WTC11 (cell line): Measurements from ENCODE around the gene CBFA2T3. TPM values are rescaled to one million over a fixed set of nuclear protein-coding genes. Genes with fewer than 3 reads are reported as not detected.

Experiments used
- ATAC-seq: fragments of 200-7000 bp; cut with Tn5 transposase; 2 replicates; pipeline ENCODE4 v1.10.0; 2021; ENCODE audit warnings: mild to moderate bottlenecking, moderate library complexity
- CTCF ChIA-PET: fragments of 300-600 bp; sonication (Branson Sonifier 250); formaldehyde crosslinking; loops from one replicate; lab custom pipeline; 2021; ENCODE audit warnings: antibody characterized with exemption; lab: Charles Lee
- POLR2A ChIA-PET: fragments of 350-600 bp; sonication (Branson Sonifier 250); formaldehyde crosslinking; loops from one replicate; lab custom pipeline; 2021; ENCODE audit warnings: antibody characterized with exemption; lab: Charles Lee
- DNase-seq: peaks from one replicate; pipeline ENCODE4 v3.0.0; 2021; ENCODE audit warnings: low spot score
- H3K27ac Mint-ChIP-seq: 2 replicates; pipeline ENCODE4 v1.8.0; 2021; ENCODE audit warnings: mixed read lengths
- H3K27me3 Mint-ChIP-seq: 2 replicates; pipeline ENCODE4 v1.8.0; 2021; ENCODE audit warnings: low read depth, mild to moderate bottlenecking, moderate library complexity, mixed read lengths
- H3K36me3 Mint-ChIP-seq: 2 replicates; pipeline ENCODE4 v1.8.0; 2021; ENCODE audit warnings: mixed read lengths
- H3K4me1 Mint-ChIP-seq: 2 replicates; pipeline ENCODE4 v1.8.0; 2022; ENCODE audit warnings: mixed read lengths
- H3K4me3 Mint-ChIP-seq: 2 replicates; pipeline ENCODE4 v1.8.0; 2021; ENCODE audit warnings: mild to moderate bottlenecking, moderate library complexity, mixed read lengths
- H3K9me3 Mint-ChIP-seq: 2 replicates; pipeline ENCODE4 v1.8.0; 2021; ENCODE audit warnings: mixed read lengths
- CBFB ChIP-seq: sonication (generic); formaldehyde crosslinking; IDR thresholded peaks from 2 replicates; pipeline ENCODE4 v1.8.1; 2022; ENCODE audit warnings: mild to moderate bottlenecking, low read depth, missing genetic modification reagents
- CREB1 ChIP-seq: sonication (generic); formaldehyde crosslinking; IDR thresholded peaks from 2 replicates; pipeline ENCODE4 v1.8.0; 2023; ENCODE audit warnings: mild to moderate bottlenecking, missing genetic modification reagents
- CTCF ChIP-seq: fragments of 200-600 bp; IDR thresholded peaks from 2 replicates; pipeline ENCODE4 v1.8.0; 2022; ENCODE audit warnings: antibody characterized with exemption
- ERG ChIP-seq: fragments of 250-450 bp; sonication (Bioruptor Pico); IDR thresholded peaks from 2 replicates; pipeline ENCODE4 v1.8.0; 2021; ENCODE audit warnings: mild to moderate bottlenecking
- GRHL2 ChIP-seq: fragments of 250-450 bp; sonication (Bioruptor Pico); IDR thresholded peaks from 2 replicates; pipeline ENCODE4 v1.8.0; 2022; ENCODE audit warnings: mild to moderate bottlenecking, moderate library complexity; ENCODE audit not compliant: insufficient replicate concordance, severe bottlenecking
- HMGA2 ChIP-seq: fragments of 250-450 bp; sonication (Bioruptor Pico); IDR thresholded peaks from 2 replicates; pipeline ENCODE4 v1.4.0; 2021; ENCODE audit warnings: mild to moderate bottlenecking, moderate library complexity
- IRF2 ChIP-seq: sonication (generic); formaldehyde crosslinking; IDR thresholded peaks from 2 replicates; pipeline ENCODE4 v1.8.0; 2022; ENCODE audit warnings: low read depth, missing genetic modification reagents, borderline replicate concordance
- OVOL2 ChIP-seq: fragments of 250-450 bp; sonication (Bioruptor Pico); IDR thresholded peaks from 2 replicates; pipeline ENCODE4 v1.9.0; 2021; ENCODE audit warnings: mild to moderate bottlenecking, borderline replicate concordance
- PRDM15 ChIP-seq: sonication (generic); formaldehyde crosslinking; IDR thresholded peaks from 2 replicates; pipeline ENCODE4 v1.8.0; 2022; ENCODE audit warnings: missing genetic modification reagents
- RORB ChIP-seq: fragments of 250-450 bp; sonication (Bioruptor Pico); IDR thresholded peaks from 2 replicates; pipeline ENCODE4 v1.9.0; 2021; ENCODE audit warnings: mild to moderate bottlenecking
- STAT6 ChIP-seq: sonication (generic); formaldehyde crosslinking; conservative IDR thresholded peaks from 2 replicates; pipeline ENCODE4 v1.8.1; 2023; ENCODE audit warnings: mild to moderate bottlenecking, low read depth, missing genetic modification reagents, moderate library complexity
- TEAD1 ChIP-seq: sonication (generic); formaldehyde crosslinking; IDR thresholded peaks from 2 replicates; pipeline ENCODE4 v1.8.0; 2022; ENCODE audit warnings: mild to moderate bottlenecking, missing genetic modification reagents
- ZNF121 ChIP-seq: sonication (generic); formaldehyde crosslinking; IDR thresholded peaks from 2 replicates; pipeline ENCODE4 v1.8.0; 2023; ENCODE audit warnings: missing genetic modification reagents
- ZNF138 ChIP-seq: sonication (generic); formaldehyde crosslinking; conservative IDR thresholded peaks from 2 replicates; pipeline ENCODE4 v1.8.1; 2022; ENCODE audit warnings: mild to moderate bottlenecking, moderate library complexity, missing genetic modification reagents
- ZNF532 ChIP-seq: fragments of 250-450 bp; sonication (Bioruptor Pico); IDR thresholded peaks from 2 replicates; pipeline ENCODE4 v1.9.0; 2021; ENCODE audit warnings: mild to moderate bottlenecking, borderline replicate concordance
- total RNA-seq: library from RNA; stranded (reverse); gene quantifications from 3 replicates; pipeline ENCODE4 v1.2.3, GENCODE V29; 2021

CBFA2T3 gene
- total RNA-seq, 1 experiment from 2014 or later: 2.6 TPM

GRCh38 chr16:88977812-88978607 is 1.0 kb upstream of the CBFA2T3 start:
- Mint-ChIP-seq H3K4me3 (no peak overlapping the region), H3K36me3 (no peaks in the 10 kb centered on the region), H3K27me3 (no peaks in the 10 kb centered on the region), H3K27ac (no peak overlapping the region), H3K4me1 (0 out of 2 replicates have a peak, but pooled peaks cover 6% of the 10 kb centered on the region), H3K9me3 (no peaks in the 10 kb centered on the region)
- no peak for ATAC-seq
- ChIA-PET POLR2A (no interaction called here), CTCF (interaction anchor here (1.3 kb wide), 1 partner anchor 241 kb away, joined by 3 read pairs; no protein-coding TSS in a partner anchor)
- no peak for DNase-seq
- no peak for TF ChIP-seq RORB (CRISPR knock-in tag)
- no peak for TF ChIP-seq CREB1 (CRISPR knock-in tag)
- no peak for TF ChIP-seq HMGA2 (CRISPR knock-in tag)
- no peak for TF ChIP-seq ZNF121
- no peak for TF ChIP-seq STAT6 (CRISPR knock-in tag)
- no peak for TF ChIP-seq CTCF
- TF ChIP-seq IRF2 (CRISPR knock-in tag): no peak
- TF ChIP-seq TEAD1 (CRISPR knock-in tag): no peak
- TF ChIP-seq ZNF138 (CRISPR knock-in tag): no peak
- TF ChIP-seq ZNF532 (CRISPR knock-in tag): no peak
- no peak for TF ChIP-seq PRDM15 (CRISPR knock-in tag)
- no peak for TF ChIP-seq CBFB (CRISPR knock-in tag)
- TF ChIP-seq ERG (CRISPR knock-in tag): no peak
- TF ChIP-seq OVOL2 (CRISPR knock-in tag): no peak
- TF ChIP-seq GRHL2 (CRISPR knock-in tag): no peak
